GM18870 (cell line): Measurements from ENCODE around the gene KLHL3.
"Not testable (repeated sequence)": the region's sequence is repeated elsewhere in the genome, so short reads cannot be mapped to it uniquely, and the experiment has no call there.

Experiments
- ATAC-seq: cut with Tn5 transposase; IDR thresholded peaks from one replicate; pipeline ENCODE4 v1.9.1; 2021; ENCODE audit warnings: moderate library complexity; ENCODE audit not compliant: unreplicated experiment

KLHL3 gene

GRCh38 chr5:137668637-137669036 is 67.3 kb downstream of the KLHL3 start:
- ATAC-seq = no peak

GRCh38 chr5:137667341-137667740 is 68.5 kb downstream of the KLHL3 start:
- no peak for ATAC-seq

GRCh38 chr5:137666901-137667300 is 69.0 kb downstream of the KLHL3 start:
- ATAC-seq = no peak

DNA sequence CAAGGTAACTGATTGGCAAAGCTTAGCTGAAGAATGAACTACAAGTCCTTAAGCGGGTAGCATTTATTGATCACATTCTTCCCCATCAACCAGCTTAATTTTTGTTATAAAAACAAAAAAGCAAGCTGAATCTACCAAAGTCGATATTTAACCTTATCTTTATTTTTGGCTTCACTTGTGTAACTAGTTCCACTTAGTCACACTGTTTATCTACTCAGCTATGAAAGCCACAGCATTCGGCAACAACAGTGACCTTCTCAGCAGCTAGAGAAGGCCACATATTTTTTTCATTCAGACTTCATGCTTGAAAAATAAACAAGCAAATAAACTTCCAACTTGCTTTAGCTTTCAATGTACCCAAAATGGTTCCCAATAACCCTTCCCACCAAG is 69.4 kb downstream of the KLHL3 start:
- ATAC-seq = peak; percentile 34

DNA sequence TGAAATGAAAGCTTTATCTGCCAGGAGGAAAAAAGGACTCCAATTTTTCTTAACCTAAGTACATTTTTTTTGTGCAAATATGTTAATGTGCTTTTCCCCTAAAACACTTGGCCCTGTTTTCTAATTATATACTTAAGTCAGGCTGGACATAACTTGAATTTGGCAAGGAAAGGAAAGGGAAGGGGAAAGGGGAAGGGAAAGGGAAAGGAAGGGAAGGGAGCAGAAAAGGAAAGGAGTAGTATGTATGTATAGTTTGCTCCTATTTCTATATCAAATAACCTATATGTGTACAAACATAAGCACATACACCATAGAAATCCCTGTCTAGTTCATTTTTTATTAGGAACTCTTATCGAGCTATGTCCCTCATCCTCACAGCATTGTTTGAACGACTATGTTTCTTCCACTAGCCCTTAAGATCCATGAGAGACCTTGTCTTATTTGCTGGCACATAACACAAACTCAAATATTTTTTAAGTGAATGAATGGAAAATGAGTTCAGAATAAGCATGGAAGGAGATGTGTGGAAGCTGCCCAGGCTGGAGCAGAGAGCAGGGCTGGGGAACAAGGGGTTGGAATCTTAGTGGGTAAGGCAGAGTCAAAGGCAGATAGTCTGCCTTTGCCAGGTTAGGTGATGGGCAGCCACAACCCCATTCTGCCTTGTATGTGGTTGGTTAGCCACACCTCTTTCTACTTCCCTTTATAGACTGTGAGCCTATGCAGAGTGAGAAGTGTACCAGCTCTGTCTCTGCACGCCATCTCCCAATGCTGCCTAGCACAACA is 70.0 kb downstream of the KLHL3 start:
- ATAC-seq = peak; percentile 98

DNA sequence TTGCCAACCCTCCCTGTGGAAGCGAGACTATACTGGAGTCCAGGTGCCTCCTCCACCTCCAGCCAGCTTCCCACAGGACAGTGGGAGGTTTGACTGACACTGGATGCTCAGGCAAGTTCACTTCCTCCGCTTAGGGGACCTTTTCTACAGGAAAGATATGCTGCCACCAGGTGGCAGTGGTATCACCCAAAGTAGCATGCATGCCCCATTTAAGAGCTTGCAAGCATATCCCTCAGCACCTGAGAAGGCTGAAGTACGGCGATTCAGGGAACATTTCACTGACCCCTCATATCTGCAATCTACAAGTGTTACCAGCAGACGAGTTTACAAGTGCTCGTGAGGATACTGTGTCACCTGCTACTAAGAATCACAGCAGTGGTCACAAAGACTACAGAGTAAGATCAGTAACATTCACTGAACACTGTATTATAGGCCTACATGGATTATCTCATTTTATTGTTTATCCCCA is 75.5 kb downstream of the KLHL3 start:
- no peak for ATAC-seq

DNA sequence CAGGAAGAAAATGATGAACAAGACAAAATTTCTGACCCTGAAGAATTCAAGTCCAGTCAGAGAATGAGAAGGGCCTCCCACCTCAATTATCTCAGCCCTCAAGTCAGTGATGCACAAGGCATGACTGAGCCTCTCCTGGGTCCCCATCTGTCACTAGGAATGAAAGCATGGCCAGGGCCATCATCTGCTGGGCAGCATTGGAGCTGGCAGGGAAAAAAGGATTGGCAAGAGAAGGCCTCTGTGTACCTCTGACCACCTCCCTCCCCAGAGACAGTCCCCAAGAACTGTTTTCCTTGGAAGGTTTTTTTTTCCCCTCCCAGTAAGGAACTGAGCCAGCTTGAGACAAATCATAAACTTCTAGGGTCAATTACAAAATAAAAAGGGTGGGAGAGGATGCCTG is 76.7 kb downstream of the KLHL3 start:
- ATAC-seq = no peak

- no peak for ATAC-seq
Measured at GRCh38 chr5:137658324-137658723, 77.6 kb downstream of the KLHL3 start.

- ATAC-seq = no peak
Measured at GRCh38 chr5:137657073-137657472, 78.8 kb downstream of the KLHL3 start.

DNA sequence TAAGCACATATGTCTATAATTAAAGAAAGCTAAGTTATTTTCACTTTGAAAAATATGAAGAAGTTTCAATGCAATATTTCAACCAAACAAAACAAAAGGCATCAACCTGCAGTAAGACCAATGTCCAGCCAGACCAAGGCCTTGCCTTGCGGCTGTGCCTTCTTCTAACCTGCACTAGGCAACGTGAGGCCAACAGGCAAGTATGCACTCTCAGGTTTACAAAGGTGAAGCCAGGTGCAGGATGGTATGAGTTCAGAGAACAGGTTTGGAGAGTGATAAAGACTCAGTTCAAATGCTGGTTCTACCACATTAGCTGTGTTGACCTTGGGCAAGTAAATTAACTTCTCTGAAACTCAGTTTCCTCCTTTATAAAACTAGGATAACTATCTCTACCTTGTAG is 79.3 kb downstream of the KLHL3 start:
- ATAC-seq = no peak

- no peak for ATAC-seq
Measured at GRCh38 chr5:137651022-137651421, 84.9 kb downstream of the KLHL3 start.

DNA sequence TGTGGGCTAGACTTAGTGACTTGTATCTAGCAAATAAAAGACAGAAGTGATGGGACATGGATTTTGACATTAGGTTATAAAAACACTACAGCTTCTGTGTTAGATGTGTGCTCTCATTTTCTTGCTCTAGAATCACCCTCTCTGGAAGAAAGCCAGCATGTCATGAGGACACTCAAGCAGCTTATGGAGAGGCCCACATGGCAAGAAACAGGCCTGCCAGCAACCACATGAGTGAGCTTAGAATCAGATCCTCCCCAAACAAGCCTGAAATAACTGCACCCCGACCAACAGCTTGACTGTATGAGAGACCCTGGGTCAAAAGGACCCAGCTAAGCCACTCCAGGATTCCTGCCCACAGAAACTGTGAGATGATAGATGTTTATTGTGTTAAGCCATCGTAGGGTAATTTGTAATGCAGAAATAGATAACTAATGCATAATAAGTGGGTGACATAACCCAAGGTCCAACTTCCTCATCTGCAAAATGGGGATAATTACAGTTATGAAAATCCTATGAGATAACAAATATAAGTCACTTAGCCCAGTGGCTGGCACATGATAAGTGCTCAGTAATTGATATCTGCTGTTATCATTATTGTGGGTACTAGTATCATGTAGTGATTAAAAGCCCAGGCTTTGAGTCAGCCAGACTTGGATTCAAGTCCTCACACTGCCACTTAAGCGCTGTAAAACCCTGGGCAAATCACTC is 86.5 kb downstream of the KLHL3 start:
- no peak for ATAC-seq

- ATAC-seq = no peak
Measured at GRCh38 chr5:137648361-137648760, 87.5 kb downstream of the KLHL3 start.

GRCh38 chr5:137647401-137647800 is 88.5 kb downstream of the KLHL3 start:
- no peak for ATAC-seq

- ATAC-seq = no peak
Measured at GRCh38 chr5:137646761-137647160, 89.1 kb downstream of the KLHL3 start.

GRCh38 chr5:137643081-137643480 is 92.8 kb downstream of the KLHL3 start:
- not testable (repeated sequence) for ATAC-seq

- ATAC-seq = no peak
Measured at GRCh38 chr5:137642091-137642490, 93.8 kb downstream of the KLHL3 start.

- no peak for ATAC-seq
Measured at GRCh38 chr5:137641148-137641547, 94.7 kb downstream of the KLHL3 start.

GRCh38 chr5:137639645-137640044 is 96.2 kb downstream of the KLHL3 start:
- ATAC-seq = no peak

DNA sequence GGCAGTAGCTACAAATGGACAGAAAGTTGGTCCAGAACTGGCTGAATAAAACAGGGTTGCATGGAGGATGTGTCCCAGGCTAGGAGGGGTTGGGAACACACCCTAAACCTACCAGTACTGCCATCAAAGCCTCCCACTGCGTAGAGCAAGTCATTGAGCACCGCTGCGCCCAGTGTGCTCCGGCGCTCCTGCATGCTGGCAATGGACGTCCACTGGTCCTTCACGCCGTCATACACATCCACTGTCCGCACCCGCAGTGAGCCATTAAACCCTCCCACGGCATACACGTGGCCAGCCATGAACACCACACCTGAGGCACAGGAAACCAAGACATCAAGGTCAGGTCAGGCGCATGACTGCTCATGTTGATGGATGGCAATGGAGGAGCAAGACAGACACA is 97.0 kb downstream of the KLHL3 start:
- ATAC-seq = no peak

- no peak for ATAC-seq
Measured at GRCh38 chr5:137636830-137637714, 98.8 kb downstream of the KLHL3 start.
